ENCODE results near the gene SH3TC1.

SH3TC1 gene

GRCh38 chr4:8217246-8217511 is 18.1 kb downstream of the SH3TC1 start:
- no peak for DNase-seq

- DNase-seq: no peak
Measured at GRCh38 chr4:8217871-8218270, 18.8 kb downstream of the SH3TC1 start.

- no peak for DNase-seq
Measured at GRCh38 chr4:8218371-8219031, 19.4 kb downstream of the SH3TC1 start.

GRCh38 chr4:8219236-8219635 is 20.1 kb downstream of the SH3TC1 start:
- no peak for DNase-seq

GRCh38 chr4:8220661-8221450 is 21.8 kb downstream of the SH3TC1 start:
- DNase-seq: no peak

- peak; percentile 58 for DNase-seq
Measured at GRCh38 chr4:8221476-8221875, 22.4 kb downstream of the SH3TC1 start.

- no peak for DNase-seq
Measured at GRCh38 chr4:8221985-8222384, 22.9 kb downstream of the SH3TC1 start.

- DNase-seq: no peak
Measured at GRCh38 chr4:8222609-8223388, 23.7 kb downstream of the SH3TC1 start.

- no peak for DNase-seq
Measured at GRCh38 chr4:8224267-8224974, 25.3 kb downstream of the SH3TC1 start.

GRCh38 chr4:8224975-8225625 is 26.0 kb downstream of the SH3TC1 start:
- DNase-seq: no peak

GRCh38 chr4:8225706-8226443 is 26.8 kb downstream of the SH3TC1 start:
- no peak for DNase-seq

- DNase-seq: no peak
Measured at GRCh38 chr4:8227201-8227770, 28.2 kb downstream of the SH3TC1 start.

GRCh38 chr4:8227771-8228318 is 28.8 kb downstream of the SH3TC1 start:
- DNase-seq: no peak

- peak; percentile 69 for DNase-seq
Measured at GRCh38 chr4:8228319-8229250, 29.5 kb downstream of the SH3TC1 start.

- no peak for DNase-seq
Measured at GRCh38 chr4:8229331-8229975, 30.4 kb downstream of the SH3TC1 start.

- no peak for DNase-seq
Measured at GRCh38 chr4:8230033-8230432, 30.9 kb downstream of the SH3TC1 start.

- DNase-seq: no peak
Measured at GRCh38 chr4:8230891-8231290, 31.8 kb downstream of the SH3TC1 start.

- no peak for DNase-seq
Measured at GRCh38 chr4:8231551-8232049, 32.5 kb downstream of the SH3TC1 start.

GRCh38 chr4:8232748-8233147 is 33.7 kb downstream of the SH3TC1 start:
- DNase-seq: no peak
